IPS DF 6.9 (cell line): Measurements from ENCODE around the gene FOXP2.

Source experiments
- DNase-seq: peaks from one replicate; pipeline ENCODE4 v3.0.0-alpha.2; 2013; ENCODE audit warnings: low read depth, low spot score
- H3K27ac ChIP-seq: one replicate; pipeline ENCODE4 v1.5.1; 2013; ENCODE audit warnings: low read length, control low read depth
- H3K27me3 ChIP-seq: 2 replicates; pipeline ENCODE4 v1.6.1; 2013; ENCODE audit warnings: mild to moderate bottlenecking, low read length; ENCODE audit not compliant: control insufficient read depth, insufficient read depth
- H3K36me3 ChIP-seq: 2 replicates; pipeline ENCODE4 v1.6.1; 2013; ENCODE audit warnings: low read length; ENCODE audit not compliant: control insufficient read depth, insufficient read depth
- H3K4me1 ChIP-seq: 2 replicates; pipeline ENCODE4 v1.6.1; 2013; ENCODE audit warnings: low read length; ENCODE audit not compliant: control insufficient read depth, insufficient read depth
- H3K4me3 ChIP-seq: 2 replicates; pipeline ENCODE4 v1.5.1; 2013; ENCODE audit warnings: mild to moderate bottlenecking, low read length
- H3K9me3 ChIP-seq: 2 replicates; pipeline ENCODE4 v1.6.1; 2013; ENCODE audit warnings: low read length, inconsistent platforms; ENCODE audit not compliant: control insufficient read depth, insufficient read depth
- WGBS: extraction: QIAGEN DNeasy Blood & Tissue Kit; methylation state at CpG from one replicate; pipeline ENCODE4 v1.1.7; 2013; ENCODE audit warnings: mixed read lengths, missing lambda C conversion rate; ENCODE audit not compliant: insufficient read length, insufficient coverage; 5-methylcytosine and 5-hydroxymethylcytosine counted together

FOXP2 gene

DNA sequence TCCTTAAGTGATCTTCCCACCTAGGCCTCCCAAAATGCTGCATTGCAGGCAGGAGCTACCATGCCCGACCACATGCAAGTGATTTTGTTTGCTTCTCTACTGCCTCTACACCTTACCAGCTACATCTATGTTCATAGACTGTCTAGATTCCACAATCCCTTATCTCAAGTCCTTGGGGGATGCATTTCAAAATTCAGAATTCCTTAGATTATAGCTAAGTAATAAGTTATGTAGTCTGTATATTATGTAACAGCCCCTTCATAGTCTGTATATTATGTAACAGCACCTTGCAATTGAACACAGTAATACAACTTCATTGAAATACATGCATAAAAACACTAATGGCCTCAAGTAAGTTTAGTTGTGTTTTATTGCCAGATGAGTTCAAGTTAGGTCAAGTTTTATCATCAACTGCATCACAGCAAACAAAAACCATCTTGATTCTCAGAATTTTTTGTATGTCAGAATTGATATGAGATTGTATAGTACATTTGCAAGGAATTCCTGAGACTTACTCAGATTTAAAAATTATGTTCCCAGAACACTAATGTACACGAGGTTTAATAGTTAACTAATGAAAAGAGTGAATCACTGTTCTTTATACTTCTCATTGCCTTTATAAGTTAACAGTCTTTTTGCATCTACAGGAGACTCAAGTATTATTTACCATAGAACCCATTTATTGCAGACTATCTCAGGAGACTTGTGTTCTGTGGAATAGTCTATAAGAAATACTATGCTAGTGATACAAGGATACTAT is 11.6 kb upstream of the FOXP2 start:
- Histone ChIP-seq H3K4me1 (no peaks in the 10 kb centered on the region), H3K4me3 (no peak overlapping the region), H3K27me3 (no peaks in the 10 kb centered on the region), H3K36me3 (no peaks in the 10 kb centered on the region), H3K9me3 (no peaks in the 10 kb centered on the region), H3K27ac (no peak overlapping the region)
- DNase-seq: no peak
- WGBS: no CpG with 5 or more reads among the region's 2 CpGs

DNA sequence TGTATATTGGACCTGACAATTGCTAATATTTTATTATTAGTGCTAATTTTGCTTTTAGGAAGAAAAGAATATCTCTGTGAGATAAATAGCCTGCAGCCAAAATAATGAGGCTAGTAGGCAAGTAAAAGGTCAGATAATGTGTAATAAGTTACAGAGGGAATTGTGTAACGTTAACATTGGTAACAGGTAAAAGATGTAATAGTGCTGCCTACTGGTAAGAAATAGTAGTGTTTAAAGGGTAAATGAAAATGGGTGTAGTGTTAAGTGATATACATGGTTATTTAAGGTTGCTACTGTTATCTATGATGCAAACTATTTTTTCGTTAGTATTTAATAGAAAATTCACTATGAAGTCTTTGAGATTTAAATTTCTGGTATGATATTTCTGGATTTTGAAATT is 9.2 kb upstream of the FOXP2 start:
- no peaks in the 10 kb centered on the region for H3K36me3 ChIP-seq
- DNase-seq: no peak
- no peak overlapping the region for H3K4me3 ChIP-seq
- no peaks in the 10 kb centered on the region for H3K27me3 ChIP-seq
- H3K9me3 ChIP-seq: no peaks in the 10 kb centered on the region
- no peak overlapping the region for H3K27ac ChIP-seq
- H3K4me1 ChIP-seq: no peaks in the 10 kb centered on the region
- WGBS: 100% methylated on average over 1 of the region's 2 CpGs

DNA sequence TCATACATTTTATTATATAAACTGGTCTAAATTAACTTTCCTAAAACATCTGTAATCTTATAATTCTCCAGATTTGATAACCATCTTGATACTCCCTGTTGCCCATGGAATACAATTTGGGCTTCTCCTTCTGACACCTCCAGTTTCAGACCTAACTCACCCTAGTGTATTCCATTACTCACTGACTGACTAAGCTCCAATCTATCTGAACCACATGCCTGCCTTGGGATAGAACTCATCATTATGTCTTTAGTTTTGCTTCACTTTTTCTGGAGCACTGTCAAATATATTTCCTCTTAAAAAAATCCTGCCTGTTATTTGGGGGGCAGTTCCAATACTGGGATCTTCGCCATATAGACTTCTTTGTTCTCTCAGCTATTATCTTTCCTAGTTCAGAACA is 4.9 kb upstream of the FOXP2 start:
- no peaks in the 10 kb centered on the region for H3K9me3 ChIP-seq
- no peak for DNase-seq

DNA sequence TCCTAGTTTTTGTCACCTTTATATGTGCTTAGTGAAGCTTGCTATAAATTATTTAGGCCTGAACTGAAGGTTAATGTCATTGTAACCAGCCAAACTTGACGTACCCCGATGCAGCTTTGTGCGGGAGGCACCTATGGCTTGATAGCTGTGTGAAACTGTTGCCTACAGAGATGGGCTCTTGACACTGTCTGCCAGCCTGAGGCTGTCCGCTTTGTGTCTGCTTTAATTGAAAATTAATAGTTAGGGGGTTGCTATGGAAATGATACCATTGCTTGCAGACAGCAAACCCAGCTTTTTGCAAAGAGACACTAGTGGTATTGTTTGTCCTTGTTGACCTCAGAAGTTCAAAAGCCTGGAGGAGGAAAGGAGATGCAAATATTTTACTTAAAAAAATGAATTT is 2.1 kb upstream of the FOXP2 start:
- H3K4me1 ChIP-seq: peaks cover 6% of the 10 kb centered on the region; the same call in 1 of the 2 replicates
- DNase-seq: no peak
- no CpG with 5 or more reads among the region's 4 CpGs for WGBS
- no peaks in the 10 kb centered on the region for H3K9me3 ChIP-seq
- H3K27ac ChIP-seq: no peak overlapping the region
- no peak overlapping the region for H3K4me3 ChIP-seq
- no peaks in the 10 kb centered on the region for H3K36me3 ChIP-seq
- no peaks in the 10 kb centered on the region for H3K27me3 ChIP-seq

More for the DNA sequence above, 4.9 kb upstream of the FOXP2 start:
- Histone ChIP-seq H3K27me3 (no peaks in the 10 kb centered on the region), H3K36me3 (no peaks in the 10 kb centered on the region), H3K27ac (no peak overlapping the region), H3K4me3 (no peak overlapping the region), H3K4me1 (peaks cover 5% of the 10 kb centered on the region; the same call in 1 of the 2 replicates)
- no CpG with 5 or more reads among the region's 1 CpG for WGBS

DNA sequence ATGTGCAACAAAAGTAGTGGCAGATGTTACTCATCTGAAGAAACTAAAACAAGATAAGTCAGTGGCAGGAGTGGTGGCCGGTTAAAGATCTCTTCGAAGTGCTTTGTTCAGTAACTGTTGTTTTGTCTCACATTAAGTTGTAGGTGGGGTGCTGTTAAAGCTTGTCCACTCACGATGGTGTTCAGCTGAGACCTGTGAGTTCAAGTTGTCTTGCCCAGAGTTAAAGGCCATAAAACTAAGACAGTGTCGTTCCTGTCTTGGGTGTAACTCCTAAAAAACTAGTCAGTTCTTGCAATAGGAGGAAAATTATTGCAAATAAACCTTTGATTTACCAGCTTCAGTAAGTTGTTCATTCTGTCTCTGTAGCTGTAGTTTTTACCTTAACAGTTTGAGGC is 857 bp upstream of the FOXP2 start:
- Histone ChIP-seq H3K27me3 (no peaks in the 10 kb centered on the region), H3K27ac (no peak overlapping the region), H3K4me1 (peaks cover 6% of the 10 kb centered on the region; the same call in 1 of the 2 replicates), H3K36me3 (no peaks in the 10 kb centered on the region), H3K4me3 (no peak overlapping the region), H3K9me3 (no peaks in the 10 kb centered on the region)
- no CpG with 5 or more reads among the region's 4 CpGs for WGBS
- no peak for DNase-seq

DNA sequence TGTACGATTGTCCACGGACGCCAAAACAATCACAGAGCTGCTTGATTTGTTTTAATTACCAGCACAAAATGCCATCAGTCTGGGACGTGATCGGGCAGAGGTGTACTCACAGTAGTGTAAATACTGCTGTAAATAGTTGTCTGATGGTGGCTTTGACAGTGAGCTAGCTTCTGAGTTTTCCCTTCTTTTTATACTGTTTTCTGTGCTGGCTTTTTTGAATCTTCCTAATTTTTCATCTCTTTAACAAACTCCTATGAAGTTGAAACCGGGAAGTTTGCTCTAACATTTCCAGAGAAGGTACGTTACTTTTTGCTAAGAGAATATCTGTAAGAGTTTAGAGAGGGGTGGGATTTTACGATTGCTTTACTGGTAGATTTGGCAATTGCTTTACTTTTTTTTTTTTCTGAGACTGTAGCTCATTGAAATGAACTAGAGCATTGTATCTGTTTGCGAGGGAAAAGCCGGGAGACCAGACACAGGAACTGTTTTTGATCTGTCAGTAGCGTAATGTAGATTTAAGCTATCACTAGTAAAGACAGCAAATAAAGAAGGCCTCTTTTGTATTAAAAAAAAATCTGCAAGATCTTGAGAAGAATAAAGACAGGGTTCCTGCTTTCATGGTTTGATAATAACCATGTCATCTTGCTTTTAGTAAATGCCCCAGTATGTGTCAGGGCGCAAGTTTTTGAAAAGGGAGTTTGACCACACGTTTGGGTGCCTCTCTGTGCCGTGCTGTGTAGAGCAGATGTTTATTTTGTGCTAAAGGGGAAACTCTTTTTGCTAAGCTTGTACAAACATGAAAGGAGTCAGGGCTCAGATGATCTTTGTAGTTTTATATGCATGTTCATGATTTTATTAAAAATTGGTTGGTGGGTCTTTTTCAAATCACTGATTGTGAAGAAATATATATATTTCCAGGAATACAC is 712 bp downstream of the FOXP2 start:
- no CpG with 5 or more reads among the region's 14 CpGs for WGBS
- no peak for DNase-seq
- Histone ChIP-seq H3K4me3 (no peak overlapping the region; the same call in 1 of the 2 replicates), H3K36me3 (no peaks in the 10 kb centered on the region), H3K27ac (no peak overlapping the region), H3K4me1 (peaks cover 6% of the 10 kb centered on the region; the same call in 1 of the 2 replicates), H3K27me3 (no peaks in the 10 kb centered on the region), H3K9me3 (no peaks in the 10 kb centered on the region)

DNA sequence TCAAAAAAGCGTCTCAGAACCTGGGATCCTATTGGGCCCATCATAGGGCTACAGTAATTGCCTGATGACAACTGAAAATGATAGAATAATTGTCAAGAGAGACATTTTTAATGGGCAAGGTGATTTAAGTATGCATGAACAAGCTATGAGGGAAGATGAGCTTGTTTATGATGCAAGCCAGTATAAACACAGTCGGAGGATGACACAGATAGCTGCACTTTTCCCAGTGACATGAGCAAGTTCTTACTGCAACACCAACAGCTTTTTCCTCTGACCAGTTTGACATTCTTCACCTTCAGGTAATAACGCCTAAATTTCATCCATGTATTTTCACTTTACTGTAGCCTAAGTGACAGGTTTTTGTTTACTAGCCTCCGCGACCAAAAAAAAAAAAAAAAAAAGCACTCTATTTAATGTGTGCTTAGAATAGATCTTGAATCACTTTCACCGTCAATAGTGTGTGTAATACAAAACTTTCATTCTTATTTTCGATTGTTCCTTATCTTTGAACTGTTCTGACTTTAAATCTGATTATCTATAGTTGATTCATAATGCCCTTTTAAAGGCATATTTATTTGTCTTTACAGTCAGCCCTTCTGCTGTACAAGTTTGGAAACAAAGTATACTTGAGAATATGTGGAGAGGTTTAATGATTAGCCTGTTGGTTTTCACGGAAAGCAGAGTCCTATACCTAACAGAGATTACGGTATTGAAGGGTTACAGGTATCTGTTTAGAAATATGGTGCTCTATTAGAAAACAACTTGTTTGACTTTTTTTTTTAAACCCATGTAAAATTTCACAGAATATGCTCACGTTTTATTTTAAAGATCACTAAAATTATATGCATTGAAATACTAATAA is 1.7 kb downstream of the FOXP2 start:
- Histone ChIP-seq H3K27me3 (no peaks in the 10 kb centered on the region), H3K4me1 (peaks cover 6% of the 10 kb centered on the region; the same call in 1 of the 2 replicates), H3K9me3 (no peaks in the 10 kb centered on the region), H3K36me3 (no peaks in the 10 kb centered on the region), H3K27ac (no peak overlapping the region), H3K4me3 (no peak overlapping the region)
- no CpG with 5 or more reads among the region's 10 CpGs for WGBS
- no peak for DNase-seq

DNA sequence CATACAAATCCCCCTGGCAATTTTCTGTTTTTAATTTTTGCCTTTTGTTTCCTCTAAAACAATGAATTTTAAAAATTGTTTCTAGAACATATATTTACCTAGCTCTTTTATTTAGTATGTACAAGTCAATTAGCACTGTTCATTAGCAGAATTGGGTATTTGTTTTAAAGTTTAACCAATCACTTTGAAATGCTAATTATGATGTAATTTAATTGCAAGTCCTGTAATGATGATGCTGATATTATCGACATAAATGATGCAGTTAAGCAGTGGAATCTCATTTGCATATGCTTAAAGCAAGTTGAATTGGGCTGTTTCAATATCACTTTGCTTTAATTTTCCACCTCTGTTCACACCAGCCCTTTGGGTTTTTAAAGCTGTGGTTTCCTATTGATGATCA is 2.7 kb downstream of the FOXP2 start:
- no peak overlapping the region for H3K4me3 ChIP-seq
- WGBS: no CpG with 5 or more reads among the region's 1 CpG
- H3K9me3 ChIP-seq: no peaks in the 10 kb centered on the region
- H3K27me3 ChIP-seq: no peaks in the 10 kb centered on the region
- H3K27ac ChIP-seq: no peak overlapping the region
- no peaks in the 10 kb centered on the region for H3K36me3 ChIP-seq
- peaks cover 6% of the 10 kb centered on the region; the same call in 1 of the 2 replicates for H3K4me1 ChIP-seq
- no peak for DNase-seq

DNA sequence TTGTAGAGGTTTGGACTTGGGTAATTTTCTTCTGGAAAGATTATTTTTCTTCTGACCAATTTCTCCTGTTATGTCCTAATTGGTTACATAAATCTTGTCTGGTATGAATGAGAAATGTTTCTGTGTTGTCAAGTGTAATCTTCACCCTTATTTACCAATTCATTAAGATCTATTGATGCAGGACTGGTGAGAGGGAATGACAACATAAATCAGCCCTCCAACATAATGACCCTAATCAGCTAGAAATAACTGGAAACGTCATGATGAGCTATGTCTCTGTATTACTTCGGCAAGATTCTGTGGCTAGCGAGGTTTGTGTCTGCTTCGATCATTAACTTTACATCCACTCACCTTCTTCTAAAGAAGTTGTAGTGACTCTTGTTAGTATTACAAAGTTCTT is 3.5 kb downstream of the FOXP2 start:
- no peak for DNase-seq
- H3K4me3 ChIP-seq: no peak overlapping the region
- H3K36me3 ChIP-seq: no peaks in the 10 kb centered on the region
- H3K27me3 ChIP-seq: no peaks in the 10 kb centered on the region
- no peaks in the 10 kb centered on the region for H3K9me3 ChIP-seq
- no CpG with 5 or more reads among the region's 4 CpGs for WGBS
- peaks cover 6% of the 10 kb centered on the region; the same call in 1 of the 2 replicates for H3K4me1 ChIP-seq
- H3K27ac ChIP-seq: no peak overlapping the region
